OCI-LY3 (cell line): Measurements from ENCODE around the gene RPL13A.

Experiments
- H2AFZ ChIP-seq: fragments of 200-600, 300-600 bp; shearing (Covaris generic); 2 replicates; pipeline ENCODE4 v1.6.0; 2014; ENCODE audit warnings: antibody characterized with exemption, low read depth, low read length
- H3K27ac ChIP-seq: fragments of 200-600, 300-600 bp; sonication (generic); 2 replicates; pipeline ENCODE4 v1.5.1; 2014; ENCODE audit warnings: mild to moderate bottlenecking, low read length, moderate library complexity, mixed read lengths
- H3K27me3 ChIP-seq: fragments of 200-600, 300-600 bp; sonication (generic); 2 replicates; pipeline ENCODE4 v1.6.1; 2014; ENCODE audit warnings: low read depth, low read length, mixed read lengths
- H3K36me3 ChIP-seq: fragments of 200-600, 300-600 bp; sonication (generic); replicated peaks from 2 replicates; pipeline ENCODE3; 2014; ENCODE audit warnings: low read depth, low read length, mixed read lengths
- H3K4me1 ChIP-seq: fragments of 300-600, 200-600 bp; sonication (generic); 2 replicates; pipeline ENCODE4 v1.6.1; 2014; ENCODE audit warnings: low read length, mixed read lengths
- H3K4me2 ChIP-seq: fragments of 200-600, 300-600 bp; sonication (generic); 2 replicates; pipeline ENCODE4 v1.6.1; 2014; ENCODE audit warnings: low read length, mixed read lengths
- H3K4me3 ChIP-seq: fragments of 300-600, 200-600 bp; sonication (generic); 2 replicates; pipeline ENCODE4 v1.5.1; 2014; ENCODE audit warnings: antibody characterized with exemption, mild to moderate bottlenecking, low read length, moderate library complexity
- H3K79me2 ChIP-seq: fragments of 300-600, 200-600 bp; shearing (Covaris generic); 2 replicates; pipeline ENCODE4 v1.6.1; 2014; ENCODE audit warnings: mild to moderate bottlenecking, low read length, mixed read lengths
- H3K9ac ChIP-seq: fragments of 300-600, 200-600 bp; shearing (Covaris generic); 2 replicates; pipeline ENCODE4 v1.6.0; 2014; ENCODE audit warnings: mild to moderate bottlenecking, low read length, moderate library complexity
- H3K9me3 ChIP-seq: fragments of 200-600, 300-600 bp; shearing (Covaris generic); 2 replicates; pipeline ENCODE4 v1.6.1; 2014; ENCODE audit warnings: low read length, mixed read lengths; ENCODE audit not compliant: insufficient read depth
- H4K20me1 ChIP-seq: fragments of 200-600, 300-600 bp; sonication (generic); 2 replicates; pipeline ENCODE4 v1.6.1; 2016; ENCODE audit warnings: low read length, mixed read lengths; ENCODE audit not compliant: insufficient read depth
- EZH2phosphoT487 ChIP-seq: fragments of 200-600 bp; shearing (Covaris generic); IDR thresholded peaks from 2 replicates; pipeline ENCODE4 v1.6.1; 2018; ENCODE audit warnings: antibody characterized with exemption, mixed run types, low read depth
- TF ChIP-seq, protein P1 (sequence below): fragments of 200-600, 300-600 bp; sonication (generic); IDR thresholded peaks from 2 replicates; pipeline ENCODE4 v1.5.1; 2014; ENCODE audit warnings: antibody characterized with exemption, low read length, low read depth

The RPL13A gene

GRCh38 chr19:49489601-49490167, 2.3 kb downstream of the RPL13A start:
- no peaks in the 10 kb centered on the region for H3K9me3 ChIP-seq
- peaks cover 54% of the 10 kb centered on the region for H3K36me3 ChIP-seq
- peak overlapping the region; percentile 83 for H3K27ac ChIP-seq
- TF ChIP-seq, protein P1, sequence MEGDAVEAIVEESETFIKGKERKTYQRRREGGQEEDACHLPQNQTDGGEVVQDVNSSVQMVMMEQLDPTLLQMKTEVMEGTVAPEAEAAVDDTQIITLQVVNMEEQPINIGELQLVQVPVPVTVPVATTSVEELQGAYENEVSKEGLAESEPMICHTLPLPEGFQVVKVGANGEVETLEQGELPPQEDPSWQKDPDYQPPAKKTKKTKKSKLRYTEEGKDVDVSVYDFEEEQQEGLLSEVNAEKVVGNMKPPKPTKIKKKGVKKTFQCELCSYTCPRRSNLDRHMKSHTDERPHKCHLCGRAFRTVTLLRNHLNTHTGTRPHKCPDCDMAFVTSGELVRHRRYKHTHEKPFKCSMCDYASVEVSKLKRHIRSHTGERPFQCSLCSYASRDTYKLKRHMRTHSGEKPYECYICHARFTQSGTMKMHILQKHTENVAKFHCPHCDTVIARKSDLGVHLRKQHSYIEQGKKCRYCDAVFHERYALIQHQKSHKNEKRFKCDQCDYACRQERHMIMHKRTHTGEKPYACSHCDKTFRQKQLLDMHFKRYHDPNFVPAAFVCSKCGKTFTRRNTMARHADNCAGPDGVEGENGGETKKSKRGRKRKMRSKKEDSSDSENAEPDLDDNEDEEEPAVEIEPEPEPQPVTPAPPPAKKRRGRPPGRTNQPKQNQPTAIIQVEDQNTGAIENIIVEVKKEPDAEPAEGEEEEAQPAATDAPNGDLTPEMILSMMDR = peak; percentile 48
- no peak for TF ChIP-seq EZH2phosphoT487
- peaks cover 34% of the 10 kb centered on the region for H4K20me1 ChIP-seq
- H2AFZ ChIP-seq = no peak overlapping the region
- H3K27me3 ChIP-seq = no peaks in the 10 kb centered on the region
- H3K4me2 ChIP-seq = peak overlapping the region; percentile 77
- H3K9ac ChIP-seq = peak overlapping the region; percentile 99
- peaks cover 18% of the 10 kb centered on the region for H3K4me1 ChIP-seq
- peaks cover 42% of the 10 kb centered on the region for H3K79me2 ChIP-seq
- H3K4me3 ChIP-seq = peak overlapping the region; percentile 87

DNA sequence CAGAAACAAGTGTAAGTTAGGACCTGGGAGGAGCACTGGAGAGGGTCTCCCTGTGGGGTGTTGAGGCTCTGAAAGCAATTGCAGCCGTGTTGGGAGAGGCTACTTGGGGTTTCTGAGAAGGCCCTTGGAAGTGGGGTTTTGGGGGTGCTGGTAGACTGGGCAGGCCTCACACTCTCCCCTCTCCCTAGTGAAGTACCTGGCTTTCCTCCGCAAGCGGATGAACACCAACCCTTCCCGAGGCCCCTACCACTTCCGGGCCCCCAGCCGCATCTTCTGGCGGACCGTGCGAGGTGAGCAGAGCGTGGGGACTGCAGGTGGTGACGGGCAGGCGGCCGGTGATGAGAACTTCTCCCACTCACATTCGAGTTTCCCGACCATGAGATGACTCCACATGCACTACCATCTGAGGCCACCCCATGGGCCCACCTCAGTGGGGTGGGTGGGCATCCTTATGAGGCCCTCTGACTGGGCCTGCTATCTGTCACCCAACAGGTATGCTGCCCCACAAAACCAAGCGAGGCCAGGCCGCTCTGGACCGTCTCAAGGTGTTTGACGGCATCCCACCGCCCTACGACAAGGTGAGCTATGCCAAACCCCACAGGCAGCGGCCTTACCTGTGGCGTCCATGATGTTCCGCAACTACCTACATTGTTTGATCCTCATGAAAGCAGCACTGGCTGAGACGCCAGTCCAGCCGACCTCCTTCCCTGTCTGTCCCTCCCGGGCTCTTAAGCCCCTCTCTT, 3.0 kb downstream of the RPL13A start:
- H3K4me1 ChIP-seq = peaks cover 24% of the 10 kb centered on the region
- H2AFZ ChIP-seq = no peak overlapping the region
- peaks cover 54% of the 10 kb centered on the region for H3K36me3 ChIP-seq
- peaks cover 46% of the 10 kb centered on the region for H3K79me2 ChIP-seq
- peak overlapping the region; percentile 77 for H3K4me2 ChIP-seq
- no peaks in the 10 kb centered on the region for H3K9me3 ChIP-seq
- H3K27ac ChIP-seq = peak overlapping the region; percentile 83
- peak overlapping the region; percentile 87 for H3K4me3 ChIP-seq
- no peaks in the 10 kb centered on the region for H3K27me3 ChIP-seq
- peak overlapping the region; percentile 99 for H3K9ac ChIP-seq
- H4K20me1 ChIP-seq = peaks cover 34% of the 10 kb centered on the region
- TF ChIP-seq, protein P1 = no peak
- TF ChIP-seq EZH2phosphoT487 = no peak

- peaks cover 25% of the 10 kb centered on the region for H3K4me1 ChIP-seq
- no peak overlapping the region for H2AFZ ChIP-seq
- H3K27me3 ChIP-seq = no peaks in the 10 kb centered on the region
- peaks cover 47% of the 10 kb centered on the region for H3K79me2 ChIP-seq
- H3K9me3 ChIP-seq = no peaks in the 10 kb centered on the region
- no peak overlapping the region for H3K4me2 ChIP-seq
- peaks cover 54% of the 10 kb centered on the region for H3K36me3 ChIP-seq
- no peak overlapping the region for H3K9ac ChIP-seq
- H4K20me1 ChIP-seq = peaks cover 34% of the 10 kb centered on the region
- no peak overlapping the region for H3K4me3 ChIP-seq
- TF ChIP-seq, protein P1 = no peak
- TF ChIP-seq EZH2phosphoT487 = no peak
- H3K27ac ChIP-seq = 0 out of 2 replicates have a peak overlapping the region, but pooled peaks have one; percentile 83
Observed at GRCh38 chr19:49491030-49491803, 3.8 kb downstream of the RPL13A start.
